ENCODE data around the gene FXR1. TPM values are rescaled to one million over a fixed set of nuclear protein-coding genes. Genes with fewer than 3 reads are reported as not detected.
"Not testable (repeated sequence)": the region's sequence is repeated elsewhere in the genome, so short reads cannot be mapped to it uniquely, and the experiment has no call there.

Gene FXR1
- total and polyA plus RNA-seq, 2 donors = 104 to 211 TPM

GRCh38 chr3:181002331-181002730 lies 89.9 kb downstream of the FXR1 start:
- 77% methylated on average over 4 of the region's 4 CpGs for WGBS
- DNase-seq (ENCODE audit: extremely low spot score); H3K4me1 ChIP-seq (ENCODE audit: insufficient read depth); H3K4me3 ChIP-seq (ENCODE audit: low read depth, low read length); H3K36me3 ChIP-seq (ENCODE audit: insufficient read depth); H3K27ac ChIP-seq (ENCODE audit: low read depth): not testable (repeated sequence)

GRCh38 chr3:181003469-181003868 lies 91.0 kb downstream of the FXR1 start:
- H3K4me3 ChIP-seq (ENCODE audit: low read depth, low read length); DNase-seq (ENCODE audit: extremely low spot score); H3K36me3 ChIP-seq (ENCODE audit: insufficient read depth); H3K27ac ChIP-seq (ENCODE audit: low read depth); H3K4me1 ChIP-seq (ENCODE audit: insufficient read depth): not testable (repeated sequence)
- WGBS = 57% methylated on average over 2 of the region's 2 CpGs

GRCh38 chr3:181006541-181006940 lies 94.1 kb downstream of the FXR1 start:
- H3K27ac ChIP-seq (ENCODE audit: low read depth) = no peak overlapping the region
- 82% methylated on average over 7 of the region's 7 CpGs for WGBS
- no peak for DNase-seq (ENCODE audit: extremely low spot score)
- no peaks in the 10 kb centered on the region for H3K4me1 ChIP-seq (ENCODE audit: insufficient read depth)
- H3K4me3 ChIP-seq (ENCODE audit: low read depth, low read length) = no peak overlapping the region
- H3K36me3 ChIP-seq (ENCODE audit: insufficient read depth) = no peaks in the 10 kb centered on the region

GRCh38 chr3:181007262-181007661 lies 94.8 kb downstream of the FXR1 start:
- DNase-seq (ENCODE audit: extremely low spot score) = no peak
- Histone ChIP-seq H3K4me3 (ENCODE audit: low read depth, low read length) (no peak overlapping the region), H3K36me3 (ENCODE audit: insufficient read depth) (no peaks in the 10 kb centered on the region), H3K4me1 (ENCODE audit: insufficient read depth) (no peaks in the 10 kb centered on the region), H3K27ac (ENCODE audit: low read depth) (no peak overlapping the region)
- WGBS = 94% methylated on average over 3 of the region's 3 CpGs

- H3K4me1 ChIP-seq (ENCODE audit: insufficient read depth) = no peaks in the 10 kb centered on the region
- DNase-seq (ENCODE audit: extremely low spot score) = no peak
- no peak overlapping the region for H3K27ac ChIP-seq (ENCODE audit: low read depth)
- H3K4me3 ChIP-seq (ENCODE audit: low read depth, low read length) = no peak overlapping the region
- H3K36me3 ChIP-seq (ENCODE audit: insufficient read depth) = no peaks in the 10 kb centered on the region
- 66% methylated on average over 1 of the region's 1 CpG for WGBS
These were observed 96.3 kb downstream of the FXR1 start for GRCh38 chr3:181008796-181009195.

GRCh38 chr3:181009225-181009624 lies 96.8 kb downstream of the FXR1 start:
- 74% methylated on average over 5 of the region's 5 CpGs for WGBS
- no peak for DNase-seq (ENCODE audit: extremely low spot score)

GRCh38 chr3:181017690-181018089 lies 105.2 kb downstream of the FXR1 start:
- Histone ChIP-seq H3K36me3 (ENCODE audit: insufficient read depth) (no peaks in the 10 kb centered on the region), H3K27ac (ENCODE audit: low read depth) (no peak overlapping the region), H3K4me3 (ENCODE audit: low read depth, low read length) (no peak overlapping the region), H3K4me1 (ENCODE audit: insufficient read depth) (no peaks in the 10 kb centered on the region)
- no peak for DNase-seq (ENCODE audit: extremely low spot score)
- WGBS = 47% methylated on average over 2 of the region's 2 CpGs

More at GRCh38 chr3:181009225-181009624, 96.8 kb downstream of the FXR1 start:
- H3K4me3 ChIP-seq (ENCODE audit: low read depth, low read length) = no peak overlapping the region
- no peak overlapping the region for H3K27ac ChIP-seq (ENCODE audit: low read depth)
- H3K4me1 ChIP-seq (ENCODE audit: insufficient read depth) = no peaks in the 10 kb centered on the region
- H3K36me3 ChIP-seq (ENCODE audit: insufficient read depth) = no peaks in the 10 kb centered on the region

GRCh38 chr3:181025204-181025603 lies 112.7 kb downstream of the FXR1 start:
- DNase-seq (ENCODE audit: extremely low spot score) = no peak
- H3K36me3 ChIP-seq (ENCODE audit: insufficient read depth) = no peaks in the 10 kb centered on the region
- no peak overlapping the region for H3K4me3 ChIP-seq (ENCODE audit: low read depth, low read length)
- no peaks in the 10 kb centered on the region for H3K4me1 ChIP-seq (ENCODE audit: insufficient read depth)
- H3K27ac ChIP-seq (ENCODE audit: low read depth) = no peak overlapping the region

GRCh38 chr3:181030948-181031347 lies 118.5 kb downstream of the FXR1 start:
- no peaks in the 10 kb centered on the region for H3K36me3 ChIP-seq (ENCODE audit: insufficient read depth)
- H3K4me3 ChIP-seq (ENCODE audit: low read depth, low read length) = no peak overlapping the region
- H3K27ac ChIP-seq (ENCODE audit: low read depth) = no peak overlapping the region
- no peak for DNase-seq (ENCODE audit: extremely low spot score)
- H3K4me1 ChIP-seq (ENCODE audit: insufficient read depth) = no peaks in the 10 kb centered on the region

Other genes starting within 250 kb of the FXR1 start
- gene CCDC39, start 233.2 kb upstream of the FXR1 start, total RNA-seq = not detected
- 0.14 TPM for gene CCDC39, start 233.2 kb upstream of the FXR1 start, polyA plus RNA-seq
- 51.8 TPM for gene DNAJC19, start 77.1 kb downstream of the FXR1 start, total RNA-seq
- gene DNAJC19, start 77.1 kb downstream of the FXR1 start, polyA plus RNA-seq = 47.2 TPM